ENCODE results near the gene ALDH3A2.

The ALDH3A2 gene
- 42.8 reads per million, percentile 65 among the genes with 10 or more reads in this experiment for total RNA-seq

- DNase-seq, result peak; percentile 94
These were observed at the start of gene ALDH3A2 for GRCh38 chr17:19648475-19649273. ALDH3A2 (plus strand) TSS chr17:19648751; CDS start chr17:19648972, 221 bp downstream.

- no peak for DNase-seq
These were observed 38.2 kb upstream of the ALDH3A2 start for GRCh38 chr17:19610311-19610710.

- DNase-seq, result no peak
These were observed 37.7 kb upstream of the ALDH3A2 start for GRCh38 chr17:19610879-19611278.

DNA sequence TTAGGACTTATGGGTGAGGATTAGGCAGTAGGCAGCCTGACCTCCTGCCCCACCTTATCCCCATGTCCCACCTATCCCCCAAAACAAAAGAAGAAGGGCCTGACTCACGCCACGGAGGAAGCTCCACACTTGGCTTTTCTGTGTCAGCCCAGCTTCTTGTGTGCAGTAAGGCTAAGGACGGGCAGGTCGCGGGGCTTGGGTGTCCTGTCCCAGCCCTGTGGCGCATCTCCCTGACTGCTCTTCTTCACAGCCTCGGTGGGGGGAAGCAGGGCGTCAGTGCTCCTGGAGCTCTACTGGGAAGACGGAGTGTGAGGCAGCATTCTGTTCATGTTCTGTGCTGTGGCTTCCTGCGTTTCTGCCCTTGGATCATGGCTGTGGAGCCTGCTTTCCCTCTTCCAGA is 34.6 kb upstream of the ALDH3A2 start:
- DNase-seq, result no peak

GRCh38 chr17:19614900-19615299 is 33.7 kb upstream of the ALDH3A2 start:
- DNase-seq, result no peak

DNA sequence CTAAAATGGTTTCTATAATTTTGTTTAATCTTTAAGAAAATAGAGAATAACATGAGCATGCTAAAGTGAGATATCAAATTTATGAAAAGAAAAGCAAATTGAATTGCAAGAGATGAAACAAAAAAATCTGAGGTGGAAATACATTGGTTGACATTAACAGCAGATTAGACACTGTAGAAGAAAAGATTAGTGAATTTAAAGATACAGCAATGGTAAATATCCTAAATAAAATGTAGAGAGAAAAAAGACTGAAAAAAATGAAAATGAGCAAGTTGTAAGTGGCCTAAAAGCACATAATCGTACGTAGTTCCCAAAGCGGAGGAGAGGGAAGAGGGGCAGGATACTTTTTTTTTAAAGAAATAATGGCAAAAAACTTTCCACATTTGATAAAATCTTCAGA is 30.5 kb upstream of the ALDH3A2 start:
- no peak for DNase-seq

DNA sequence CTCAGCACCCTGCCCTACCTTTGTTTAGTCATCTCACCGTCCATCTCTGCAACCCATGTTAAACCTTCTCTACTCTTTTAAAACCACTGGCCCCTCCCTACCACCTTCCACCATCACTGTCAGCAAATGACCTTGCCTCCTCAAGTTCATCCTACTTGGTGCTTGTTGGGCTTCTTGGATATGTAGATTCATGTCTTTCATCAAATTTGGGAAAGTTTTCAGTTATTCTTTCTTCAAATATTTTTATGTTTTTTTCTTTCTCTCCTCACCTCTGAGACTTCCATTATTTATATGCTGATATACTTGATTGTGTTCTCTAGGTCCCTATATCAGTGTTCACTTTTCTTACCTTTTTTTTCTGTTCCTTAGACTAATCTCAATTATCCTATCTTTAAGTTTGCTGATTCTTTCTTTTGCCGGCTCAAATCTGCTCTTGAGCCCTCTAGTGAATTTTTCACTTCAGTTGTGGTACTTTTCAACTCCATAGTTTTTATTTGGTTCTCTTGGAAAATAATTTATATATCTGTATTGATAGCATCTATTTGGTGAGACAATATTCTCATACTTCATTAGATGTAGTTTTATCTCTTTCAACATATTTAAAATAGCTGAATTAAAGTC is 28.7 kb upstream of the ALDH3A2 start:
- no peak for DNase-seq

DNA sequence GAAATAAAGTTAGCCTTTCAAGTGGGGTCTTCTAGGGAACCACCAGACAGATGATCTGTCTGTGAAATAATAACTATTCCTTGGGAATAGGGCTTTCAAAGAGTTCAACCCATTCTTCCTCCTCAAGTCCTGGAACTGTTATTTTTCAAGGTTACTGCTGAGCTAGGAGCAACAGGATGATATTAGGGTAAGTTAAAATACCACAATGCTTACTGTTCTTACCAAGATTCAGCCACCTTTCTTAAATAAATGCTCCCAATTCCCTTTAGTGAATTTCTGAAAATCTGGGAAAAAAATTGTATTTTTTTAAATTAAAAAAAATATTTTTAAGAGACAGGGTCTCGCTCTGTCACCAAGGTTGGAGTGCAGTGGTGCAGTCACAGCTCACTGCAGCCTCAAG is 26.9 kb upstream of the ALDH3A2 start:
- no peak for DNase-seq

GRCh38 chr17:19626079-19626478 is 22.5 kb upstream of the ALDH3A2 start:
- DNase-seq, result no peak

DNA sequence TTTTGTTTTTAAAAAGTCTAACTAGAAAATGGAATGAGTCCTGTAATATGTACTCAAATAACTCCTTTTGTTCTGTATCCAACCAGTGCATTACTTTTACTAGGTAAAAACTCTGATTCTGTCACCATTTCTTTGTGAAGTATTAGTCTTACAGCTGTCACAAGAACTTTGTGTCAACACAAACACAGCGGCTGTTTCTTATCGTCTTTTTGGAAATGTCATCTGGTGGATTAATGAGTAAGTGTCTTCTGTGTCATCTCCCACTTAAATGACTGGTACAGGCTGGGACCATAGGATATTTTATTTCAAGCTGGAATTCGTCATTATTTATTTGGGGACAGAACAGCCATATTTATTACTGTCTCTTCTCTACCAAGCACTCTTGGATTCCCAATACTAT is 19.1 kb upstream of the ALDH3A2 start:
- no peak for DNase-seq

DNA sequence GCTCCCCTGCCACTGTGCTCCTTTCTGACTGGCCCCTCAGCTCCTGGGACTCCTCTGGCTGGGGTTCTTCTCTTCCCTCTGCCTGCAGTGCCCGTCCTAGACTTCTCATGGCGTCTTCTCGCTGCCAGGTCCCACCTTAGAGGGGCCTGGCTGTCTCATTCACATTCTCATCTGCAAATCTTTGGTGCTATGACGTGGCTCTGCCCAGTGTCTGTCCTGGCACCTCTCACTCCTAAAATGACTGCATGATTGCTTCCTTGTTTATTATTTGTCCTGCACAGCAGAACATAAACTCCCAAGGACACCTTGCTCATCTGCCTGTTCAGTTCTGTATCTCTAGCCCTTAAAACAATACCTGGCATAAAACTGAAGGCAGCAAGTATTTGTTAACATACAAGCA is 18.5 kb upstream of the ALDH3A2 start:
- DNase-seq, result no peak

DNA sequence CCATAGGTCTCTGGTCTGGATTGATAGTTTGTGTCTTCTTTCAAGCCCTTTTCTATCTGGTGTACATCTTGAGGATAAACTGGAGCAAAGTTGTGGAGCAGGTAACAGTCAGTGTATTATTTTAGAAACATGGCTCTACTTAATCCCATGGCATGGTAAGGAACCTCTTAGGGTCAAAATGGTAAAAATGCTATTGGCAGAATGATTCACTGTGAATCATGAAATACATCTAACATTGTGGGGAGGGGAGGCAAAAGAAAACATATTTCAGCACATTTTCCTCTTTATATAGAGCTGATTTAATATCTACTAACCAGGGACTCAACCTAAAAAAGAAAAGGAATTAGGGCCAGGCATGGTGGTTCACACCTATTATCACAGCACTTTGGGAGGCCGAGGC is 17.9 kb upstream of the ALDH3A2 start:
- no peak for DNase-seq

DNA sequence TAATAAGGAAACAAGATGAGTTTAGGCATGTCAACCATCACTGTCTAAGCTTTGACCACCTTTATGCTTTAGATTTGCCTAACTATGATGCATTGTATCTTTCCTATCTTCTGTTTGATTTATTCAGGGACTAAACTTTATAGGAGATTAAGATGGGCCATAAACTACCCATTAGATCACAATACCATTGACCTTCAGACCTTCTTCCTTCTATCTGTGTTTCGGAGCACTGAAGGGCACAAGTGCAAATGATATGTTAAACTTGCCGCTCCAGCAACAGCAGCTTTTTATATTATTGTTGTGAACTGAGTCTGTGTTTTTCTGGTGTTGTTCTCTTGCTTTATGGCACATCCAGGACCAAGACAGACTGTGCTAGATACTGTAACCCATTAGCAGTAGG is 16.6 kb upstream of the ALDH3A2 start:
- DNase-seq, result no peak

DNA sequence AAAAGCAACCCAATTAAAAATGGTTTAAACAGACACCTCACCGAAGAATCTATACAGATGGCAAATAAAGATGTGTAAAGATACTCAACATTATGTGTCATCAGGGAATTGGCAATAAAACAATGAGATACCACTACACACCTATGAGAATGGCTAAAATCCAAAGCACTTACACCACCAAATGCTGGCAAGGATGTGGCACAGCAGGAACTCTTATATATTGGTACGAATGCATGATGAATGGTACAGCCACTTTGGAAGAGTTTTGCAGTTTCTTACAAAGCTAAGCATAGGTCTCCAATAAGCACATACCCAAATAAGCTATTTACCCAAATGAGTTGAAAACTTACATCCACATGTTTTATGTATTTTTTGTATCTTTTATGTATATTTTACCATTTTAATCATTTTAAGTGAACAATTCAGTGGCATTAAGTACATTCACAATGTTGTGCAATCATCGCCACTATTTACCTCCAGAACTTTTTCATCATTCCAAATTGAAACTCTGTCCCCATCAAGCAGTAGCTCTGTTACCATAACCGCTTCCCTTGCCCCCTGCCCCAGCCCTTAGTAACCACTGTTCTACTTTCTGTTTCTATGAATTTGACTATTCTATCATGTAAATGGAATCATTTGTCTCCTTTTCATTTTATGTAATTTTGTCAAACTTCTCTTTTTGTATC is 6.7 kb upstream of the ALDH3A2 start:
- DNase-seq, result no peak

DNA sequence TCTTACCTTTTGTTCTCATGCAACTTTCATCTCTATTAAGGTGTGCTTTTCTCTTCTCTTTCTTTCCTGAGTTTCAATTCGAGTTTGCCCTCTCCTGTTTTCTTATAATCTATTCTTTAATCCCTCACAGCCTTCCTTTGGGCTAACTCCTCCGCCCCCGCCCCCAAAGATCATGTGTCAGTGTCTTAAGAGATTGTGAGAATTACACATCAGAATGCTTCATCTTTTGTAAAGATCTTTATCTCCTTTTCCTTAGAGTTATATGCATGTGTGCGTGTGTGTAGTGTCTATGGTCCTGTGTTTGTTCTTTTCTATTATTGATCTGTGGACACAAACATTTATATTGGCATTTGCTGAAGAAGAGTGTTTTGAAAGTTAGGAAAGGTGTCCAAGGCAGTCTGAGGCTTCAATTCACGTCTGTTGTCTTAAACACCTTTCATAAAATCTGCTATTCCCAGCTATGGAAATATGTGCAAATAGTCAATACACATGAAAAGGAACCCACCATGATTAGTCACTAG is 6.1 kb upstream of the ALDH3A2 start:
- DNase-seq, result no peak

GRCh38 chr17:19644493-19645210 is 3.9 kb upstream of the ALDH3A2 start:
- DNase-seq, result no peak

DNA sequence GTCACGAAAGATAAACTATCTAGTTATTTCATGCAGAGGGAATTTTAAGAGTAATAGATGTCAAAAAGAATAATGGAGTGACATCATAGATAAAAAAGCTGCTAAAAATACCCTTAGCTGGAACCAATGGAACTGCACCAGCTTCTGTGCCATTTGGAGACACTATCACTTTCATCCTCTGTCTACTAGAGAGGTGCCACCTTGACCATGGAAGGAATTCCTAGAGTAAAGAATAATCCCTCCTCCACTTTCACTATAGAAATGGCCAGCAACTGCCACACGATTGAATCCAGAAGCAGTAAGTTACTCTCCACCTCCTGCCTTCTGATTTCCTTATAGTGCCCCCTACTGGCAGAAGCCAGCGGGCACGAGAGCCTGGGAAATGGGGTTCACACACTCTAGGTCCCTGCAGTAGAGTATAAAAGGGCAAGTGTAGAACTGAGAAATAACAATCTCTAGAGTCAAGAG is 2.8 kb upstream of the ALDH3A2 start:
- DNase-seq, result peak; percentile 13

GRCh38 chr17:19646788-19647696 is 1.5 kb upstream of the ALDH3A2 start:
- DNase-seq, result no peak

DNA sequence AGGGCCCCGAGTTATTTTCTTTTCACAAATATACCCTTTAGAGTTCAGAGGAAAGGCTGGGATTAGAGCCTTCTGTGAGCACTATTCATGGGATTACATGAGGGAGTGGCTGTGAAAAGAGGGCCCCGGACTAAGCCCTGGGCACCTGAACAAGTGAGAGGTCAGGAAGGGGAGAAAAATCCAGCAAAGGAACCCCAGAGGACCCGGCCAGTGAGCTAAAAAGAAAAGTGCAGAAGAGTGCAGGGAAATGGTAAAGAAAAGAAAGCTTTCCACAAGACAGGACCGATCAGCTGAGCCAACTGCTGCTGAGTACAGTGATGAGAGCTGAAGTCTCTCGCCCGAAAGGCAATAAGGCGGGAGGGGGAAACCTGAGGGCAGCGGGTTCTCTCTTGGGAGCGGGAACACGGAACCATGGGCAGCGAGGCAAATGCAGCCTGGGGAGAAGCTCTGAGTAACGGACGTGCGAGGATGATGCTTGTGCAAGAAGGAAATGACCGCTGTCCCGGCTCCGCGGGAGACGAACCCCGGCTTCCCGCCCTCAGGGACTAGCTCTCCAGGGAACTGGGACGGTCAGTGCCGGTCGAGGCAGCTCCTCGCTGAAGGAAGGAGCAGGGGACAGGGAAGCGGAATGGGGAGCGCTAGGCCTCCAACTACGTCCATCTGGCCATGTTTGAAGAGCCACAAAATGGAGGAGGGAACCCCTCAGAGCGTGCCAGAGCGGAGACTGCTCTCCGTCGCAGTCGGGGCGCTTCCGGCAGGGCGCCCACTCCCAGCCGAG is 665 bp upstream of the ALDH3A2 start:
- DNase-seq, result peak; percentile 14

DNA sequence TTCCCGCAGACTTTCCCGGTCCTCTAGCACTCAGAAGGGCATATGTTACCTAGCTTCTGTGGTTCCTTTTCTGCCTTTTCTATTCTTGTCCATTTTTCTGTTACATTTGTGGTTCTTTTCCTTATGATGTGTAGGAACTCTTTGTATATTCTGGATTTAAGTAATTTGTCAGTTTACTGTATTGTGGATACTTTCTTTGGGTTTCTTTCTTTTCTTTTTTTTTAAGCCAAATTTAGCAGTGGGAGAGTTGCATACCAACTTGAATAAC is 657 bp downstream of the ALDH3A2 start:
- DNase-seq, result no peak

DNA sequence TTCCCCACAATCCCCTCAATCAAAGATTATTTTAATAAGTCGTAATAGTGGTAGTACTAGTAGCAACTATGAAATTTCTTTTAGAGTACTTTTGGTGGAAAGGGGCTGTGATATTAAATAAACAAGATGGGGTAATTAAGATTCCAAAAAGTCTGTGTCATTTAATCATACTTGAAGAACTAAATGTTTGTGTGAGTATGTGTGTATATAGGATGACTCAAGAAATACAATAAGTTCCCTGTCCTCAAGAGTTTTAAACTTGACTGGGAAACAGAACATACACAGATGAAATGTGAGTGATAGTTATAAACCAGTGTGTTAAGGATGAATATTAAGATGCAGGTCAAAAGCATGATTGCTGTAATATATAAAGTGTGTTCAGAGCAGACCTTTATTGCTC is 2.3 kb downstream of the ALDH3A2 start:
- DNase-seq, result no peak

All from effector CD4-positive, alpha-beta T cell (primary cell).